ENCODE data around the gene PEX16. TPM values are rescaled to one million over a fixed set of nuclear protein-coding genes. Genes with fewer than 3 reads are reported as not detected.

The PEX16 gene
- total and polyA plus RNA-seq, 2 of the 13 experiments (the other 11 are each of a cell fraction or from before 2014, with no cell fraction given) = 12.5 to 21.8 TPM

DNA sequence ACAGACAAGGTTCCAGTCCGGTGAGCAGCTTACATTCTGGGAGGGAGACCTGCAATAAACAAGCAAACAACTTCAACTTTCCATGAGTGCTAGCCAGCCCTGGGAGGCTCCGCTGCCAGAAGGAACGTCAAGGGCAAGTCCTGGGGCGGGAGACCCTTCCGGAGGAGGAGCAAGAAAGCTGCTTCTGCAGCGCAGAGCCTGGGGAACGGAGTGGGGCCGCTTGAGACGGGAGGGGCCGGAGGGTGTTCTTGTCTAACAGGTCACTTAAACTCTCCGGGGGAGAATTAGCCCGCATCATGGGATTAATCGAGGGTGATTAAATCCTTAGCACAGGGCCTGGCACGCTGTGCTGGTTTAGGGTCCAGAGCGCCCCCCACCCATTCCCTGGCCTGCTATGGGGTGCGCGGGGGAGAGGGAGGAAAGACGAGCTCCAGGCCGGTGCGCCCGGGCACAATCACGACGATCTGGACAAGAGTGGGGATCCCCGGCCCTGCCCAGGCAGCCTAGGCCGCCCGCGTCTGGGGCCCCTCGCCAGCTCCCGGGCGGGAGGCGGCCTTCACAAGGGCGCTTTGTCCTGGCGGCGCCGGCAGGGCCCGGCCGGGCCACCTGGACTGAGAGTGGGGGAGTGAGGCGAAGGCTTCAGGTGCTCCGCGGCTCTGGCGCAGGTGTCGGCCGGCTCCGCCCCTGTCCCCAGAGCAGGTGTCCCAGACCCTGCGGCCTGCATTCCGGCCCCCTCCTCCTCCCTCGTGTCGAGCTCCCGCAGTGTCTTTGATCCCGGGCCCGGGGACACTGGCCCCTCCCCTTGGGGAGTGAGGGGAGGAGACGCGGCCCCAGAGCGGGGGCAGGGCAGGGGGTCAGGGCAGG is 4.1 kb upstream of the PEX16 start (continued):
- TF ChIP-seq LCORL (IDR thresholded peaks at IDR 0.05) (no peak), LCORL (CRISPR knock-in tag; IDR thresholded peaks at IDR 0.05) (no peak), MTA3 (CRISPR knock-in tag; IDR thresholded peaks at IDR 0.05) (no peak), ZNF720 (CRISPR knock-in tag; IDR thresholded peaks at IDR 0.05) (no peak), RORA (CRISPR knock-in tag; IDR thresholded peaks at IDR 0.05) (no peak), ZNF790 (CRISPR knock-in tag; IDR thresholded peaks at IDR 0.05; ENCODE audit: borderline replicate concordance) (no peak), ZNF121 (CRISPR knock-in tag; IDR thresholded peaks at IDR 0.05) (no peak), TCF12 (IDR thresholded peaks at IDR 0.05) (no peak), TCF12 (CRISPR knock-in tag; IDR thresholded peaks at IDR 0.05) (no peak), CCDC6 (CRISPR knock-in tag; IDR thresholded peaks at IDR 0.05) (no peak), MXD4 (CRISPR knock-in tag; IDR thresholded peaks at IDR 0.05) (no peak), TOE1 (CRISPR knock-in tag; IDR thresholded peaks at IDR 0.05) (no peak), ZNF468 (CRISPR knock-in tag; IDR thresholded peaks at IDR 0.05) (no peak)
- TF ChIP-seq, protein P1, sequence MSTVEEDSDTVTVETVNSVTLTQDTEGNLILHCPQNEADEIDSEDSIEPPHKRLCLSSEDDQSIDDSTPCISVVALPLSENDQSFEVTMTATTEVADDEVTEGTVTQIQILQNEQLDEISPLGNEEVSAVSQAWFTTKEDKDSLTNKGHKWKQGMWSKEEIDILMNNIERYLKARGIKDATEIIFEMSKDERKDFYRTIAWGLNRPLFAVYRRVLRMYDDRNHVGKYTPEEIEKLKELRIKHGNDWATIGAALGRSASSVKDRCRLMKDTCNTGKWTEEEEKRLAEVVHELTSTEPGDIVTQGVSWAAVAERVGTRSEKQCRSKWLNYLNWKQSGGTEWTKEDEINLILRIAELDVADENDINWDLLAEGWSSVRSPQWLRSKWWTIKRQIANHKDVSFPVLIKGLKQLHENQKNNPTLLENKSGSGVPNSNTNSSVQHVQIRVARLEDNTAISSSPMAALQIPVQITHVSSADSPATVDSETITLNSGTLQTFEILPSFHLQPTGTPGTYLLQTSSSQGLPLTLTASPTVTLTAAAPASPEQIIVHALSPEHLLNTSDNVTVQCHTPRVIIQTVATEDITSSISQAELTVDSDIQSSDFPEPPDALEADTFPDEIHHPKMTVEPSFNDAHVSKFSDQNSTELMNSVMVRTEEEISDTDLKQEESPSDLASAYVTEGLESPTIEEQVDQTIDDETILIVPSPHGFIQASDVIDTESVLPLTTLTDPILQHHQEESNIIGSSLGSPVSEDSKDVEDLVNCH (CRISPR knock-in tag; IDR thresholded peaks at IDR 0.05) = no peak
- TF ChIP-seq, protein P2, sequence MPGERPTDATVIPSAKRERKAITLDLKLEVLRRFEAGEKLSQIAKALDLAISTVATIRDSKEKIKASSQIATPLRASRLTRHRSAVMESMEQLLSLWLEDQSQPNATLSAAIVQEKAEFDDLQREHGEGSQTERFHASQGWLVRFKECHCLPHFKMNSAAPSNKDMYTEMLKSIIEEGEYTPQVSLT (CRISPR knock-in tag; IDR thresholded peaks at IDR 0.05; ENCODE audit: borderline replicate concordance, low read depth) = no peak
- TF ChIP-seq, protein P3, sequence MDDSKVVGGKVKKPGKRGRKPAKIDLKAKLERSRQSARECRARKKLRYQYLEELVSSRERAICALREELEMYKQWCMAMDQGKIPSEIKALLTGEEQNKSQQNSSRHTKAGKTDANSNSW (CRISPR knock-in tag; IDR thresholded peaks at IDR 0.05; ENCODE audit: borderline replicate concordance) = no peak
- TF ChIP-seq, protein P4, sequence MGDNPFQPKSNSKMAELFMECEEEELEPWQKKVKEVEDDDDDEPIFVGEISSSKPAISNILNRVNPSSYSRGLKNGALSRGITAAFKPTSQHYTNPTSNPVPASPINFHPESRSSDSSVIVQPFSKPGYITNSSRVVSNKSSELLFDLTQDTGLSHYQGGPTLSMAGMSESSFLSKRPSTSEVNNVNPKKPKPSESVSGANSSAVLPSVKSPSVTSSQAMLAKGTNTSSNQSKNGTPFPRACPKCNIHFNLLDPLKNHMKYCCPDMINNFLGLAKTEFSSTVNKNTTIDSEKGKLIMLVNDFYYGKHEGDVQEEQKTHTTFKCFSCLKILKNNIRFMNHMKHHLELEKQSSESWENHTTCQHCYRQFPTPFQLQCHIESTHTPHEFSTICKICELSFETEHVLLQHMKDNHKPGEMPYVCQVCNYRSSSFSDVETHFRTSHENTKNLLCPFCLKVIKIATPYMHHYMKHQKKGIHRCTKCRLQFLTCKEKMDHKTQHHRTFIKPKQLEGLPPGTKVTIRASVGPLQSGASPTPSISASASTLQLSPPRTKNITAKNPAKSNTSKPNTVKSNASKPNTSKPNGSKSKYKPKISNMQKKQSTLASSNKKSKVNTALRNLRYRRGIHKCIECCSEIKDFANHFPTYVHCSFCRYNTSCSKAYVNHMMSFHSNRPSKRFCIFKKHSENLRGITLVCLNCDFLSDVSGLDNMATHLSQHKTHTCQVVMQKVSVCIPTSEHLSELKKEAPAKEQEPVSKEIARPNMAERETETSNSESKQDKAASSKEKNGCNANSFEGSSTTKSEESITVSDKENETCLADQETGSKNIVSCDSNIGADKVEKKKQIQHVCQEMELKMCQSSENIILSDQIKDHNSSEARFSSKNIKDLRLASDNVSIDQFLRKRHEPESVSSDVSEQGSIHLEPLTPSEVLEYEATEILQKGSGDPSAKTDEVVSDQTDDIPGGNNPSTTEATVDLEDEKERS (CRISPR knock-in tag; IDR thresholded peaks at IDR 0.05) = no peak
- TF ChIP-seq, protein P5, sequence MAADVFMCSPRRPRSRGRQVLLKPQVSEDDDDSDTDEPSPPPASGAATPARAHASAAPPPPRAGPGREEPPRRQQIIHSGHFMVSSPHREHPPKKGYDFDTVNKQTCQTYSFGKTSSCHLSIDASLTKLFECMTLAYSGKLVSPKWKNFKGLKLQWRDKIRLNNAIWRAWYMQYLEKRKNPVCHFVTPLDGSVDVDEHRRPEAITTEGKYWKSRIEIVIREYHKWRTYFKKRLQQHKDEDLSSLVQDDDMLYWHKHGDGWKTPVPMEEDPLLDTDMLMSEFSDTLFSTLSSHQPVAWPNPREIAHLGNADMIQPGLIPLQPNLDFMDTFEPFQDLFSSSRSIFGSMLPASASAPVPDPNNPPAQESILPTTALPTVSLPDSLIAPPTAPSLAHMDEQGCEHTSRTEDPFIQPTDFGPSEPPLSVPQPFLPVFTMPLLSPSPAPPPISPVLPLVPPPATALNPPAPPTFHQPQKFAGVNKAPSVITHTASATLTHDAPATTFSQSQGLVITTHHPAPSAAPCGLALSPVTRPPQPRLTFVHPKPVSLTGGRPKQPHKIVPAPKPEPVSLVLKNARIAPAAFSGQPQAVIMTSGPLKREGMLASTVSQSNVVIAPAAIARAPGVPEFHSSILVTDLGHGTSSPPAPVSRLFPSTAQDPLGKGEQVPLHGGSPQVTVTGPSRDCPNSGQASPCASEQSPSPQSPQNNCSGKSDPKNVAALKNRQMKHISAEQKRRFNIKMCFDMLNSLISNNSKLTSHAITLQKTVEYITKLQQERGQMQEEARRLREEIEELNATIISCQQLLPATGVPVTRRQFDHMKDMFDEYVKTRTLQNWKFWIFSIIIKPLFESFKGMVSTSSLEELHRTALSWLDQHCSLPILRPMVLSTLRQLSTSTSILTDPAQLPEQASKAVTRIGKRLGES (CRISPR knock-in tag; IDR thresholded peaks at IDR 0.05; ENCODE audit: borderline replicate concordance) = no peak
- TF ChIP-seq, protein P6, sequence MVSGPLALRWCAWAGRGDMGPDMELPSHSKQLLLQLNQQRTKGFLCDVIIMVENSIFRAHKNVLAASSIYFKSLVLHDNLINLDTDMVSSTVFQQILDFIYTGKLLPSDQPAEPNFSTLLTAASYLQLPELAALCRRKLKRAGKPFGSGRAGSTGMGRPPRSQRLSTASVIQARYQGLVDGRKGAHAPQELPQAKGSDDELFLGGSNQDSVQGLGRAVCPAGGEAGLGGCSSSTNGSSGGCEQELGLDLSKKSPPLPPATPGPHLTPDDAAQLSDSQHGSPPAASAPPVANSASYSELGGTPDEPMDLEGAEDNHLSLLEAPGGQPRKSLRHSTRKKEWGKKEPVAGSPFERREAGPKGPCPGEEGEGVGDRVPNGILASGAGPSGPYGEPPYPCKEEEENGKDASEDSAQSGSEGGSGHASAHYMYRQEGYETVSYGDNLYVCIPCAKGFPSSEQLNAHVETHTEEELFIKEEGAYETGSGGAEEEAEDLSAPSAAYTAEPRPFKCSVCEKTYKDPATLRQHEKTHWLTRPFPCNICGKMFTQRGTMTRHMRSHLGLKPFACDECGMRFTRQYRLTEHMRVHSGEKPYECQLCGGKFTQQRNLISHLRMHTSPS (CRISPR knock-in tag; IDR thresholded peaks at IDR 0.05; ENCODE audit: low read depth) = no peak
